CD4-positive, alpha-beta memory T cell (primary cell): ENCODE measurements around the gene DUS1L. TPM values are rescaled to one million over a fixed set of nuclear protein-coding genes. Genes with fewer than 3 reads are reported as not detected.
A peak's percentile ranks its signal among the peaks of the same experiment; 100 is the strongest.

Source experiments
- CTCF ChIA-PET: fragments of 350-600 bp; sonication (Branson Sonifier 250); formaldehyde crosslinking; loops from one replicate; lab custom pipeline; 2021; ENCODE audit warnings: inconsistent platforms; ENCODE audit not compliant: partially characterized antibody; lab: Charles Lee
- POLR2A ChIA-PET: fragments of 350-600 bp; sonication (Branson Sonifier 250); formaldehyde crosslinking; loops from one replicate; lab custom pipeline; 2021; ENCODE audit not compliant: partially characterized antibody; lab: Charles Lee
- DNase-seq, 5 donors: peaks; one replicate each; pipeline versions ENCODE4 v3.0.0 to v3.0.0-alpha.2; 2020 to 2022; ENCODE audit warnings: mixed read lengths in 1 of 5
- H3K27ac ChIP-seq: one replicate; pipeline ENCODE4 v1.7.0; 2013; ENCODE audit warnings: low read depth, low read length
- H3K27me3 ChIP-seq: 2 replicates; pipeline ENCODE4 v1.7.0; 2013; ENCODE audit warnings: mild to moderate bottlenecking, low read length, moderate library complexity; ENCODE audit not compliant: insufficient read depth
- H3K36me3 ChIP-seq: 2 replicates; pipeline ENCODE4 v1.7.0; 2013; ENCODE audit warnings: mild to moderate bottlenecking, low read length, moderate library complexity; ENCODE audit not compliant: insufficient read depth
- H3K4me1 ChIP-seq: 2 replicates; pipeline ENCODE4 v1.7.0; 2013; ENCODE audit warnings: mild to moderate bottlenecking, low read length, moderate library complexity; ENCODE audit not compliant: insufficient read depth
- H3K4me3 ChIP-seq, 2 donors: one replicate each; pipeline ENCODE4 v1.7.0; 2013; ENCODE audit warnings: low read length in 2 of 2, mild to moderate bottlenecking in 1 of 2
- H3K9me3 ChIP-seq, 2 donors: one replicate each; pipeline ENCODE4 v1.7.0; 2013; ENCODE audit warnings: low read length in 2 of 2, control low read depth in 1 of 2; ENCODE audit not compliant: control insufficient read depth in 1 of 2
- H3K27ac Mint-ChIP-seq, 7 donors: one replicate each; pipeline ENCODE4 v1.8.0; 2020 to 2021; ENCODE audit warnings: mixed read lengths in 7 of 7, mild to moderate bottlenecking in 6 of 7, inconsistent platforms in 3 of 7, moderate library complexity in 3 of 7
- H3K27me3 Mint-ChIP-seq, 2 donors: one replicate each; pipeline ENCODE4 v1.8.0; 2020 to 2021; ENCODE audit warnings: mixed read lengths in 2 of 2
- H3K36me3 Mint-ChIP-seq, 2 donors: one replicate each; pipeline ENCODE4 v1.8.0; 2020 to 2021; ENCODE audit warnings: mixed read lengths in 2 of 2, inconsistent platforms in 1 of 2, mild to moderate bottlenecking in 1 of 2
- H3K4me1 Mint-ChIP-seq, 4 donors: one replicate each; pipeline ENCODE4 v1.8.0; 2020 to 2021; ENCODE audit warnings: mixed read lengths in 4 of 4, mild to moderate bottlenecking in 1 of 4
- H3K4me3 Mint-ChIP-seq, 8 donors: one replicate each; pipeline ENCODE4 v1.8.0; 2020 to 2021; ENCODE audit warnings: mixed read lengths in 8 of 8, mild to moderate bottlenecking in 7 of 8, moderate library complexity in 6 of 8, inconsistent platforms in 3 of 8
- H3K9me3 Mint-ChIP-seq, 8 donors: one replicate each; pipeline ENCODE4 v1.8.0; 2020 to 2021; ENCODE audit warnings: mixed read lengths in 8 of 8, mild to moderate bottlenecking in 5 of 8, inconsistent platforms in 3 of 8, moderate library complexity in 1 of 8
- intact Hi-C: fragments of 100-400 bp; cut with micrococcal nuclease; formaldehyde crosslinking; loops from one replicate; pipeline ENCODE4 v1.15.1; 2023
- polyA plus RNA-seq, 2 donors: library from polyadenylated mRNA; unstranded; fragments of 300-500 nt; fragmentation: Illumina TruSeq; gene quantifications; one replicate each; pipeline ENCODE4 v1.2.3, GENCODE V29; 2021
- total RNA-seq, 2 experiments: library from RNA; stranded (reverse); gene quantifications; one replicate each; pipeline ENCODE4 v1.2.3, GENCODE V29; 2021

The DUS1L gene
- total and polyA plus RNA-seq, 4 experiments from 2014 or later, result 48.1 to 141 (median 139) TPM

DNA sequence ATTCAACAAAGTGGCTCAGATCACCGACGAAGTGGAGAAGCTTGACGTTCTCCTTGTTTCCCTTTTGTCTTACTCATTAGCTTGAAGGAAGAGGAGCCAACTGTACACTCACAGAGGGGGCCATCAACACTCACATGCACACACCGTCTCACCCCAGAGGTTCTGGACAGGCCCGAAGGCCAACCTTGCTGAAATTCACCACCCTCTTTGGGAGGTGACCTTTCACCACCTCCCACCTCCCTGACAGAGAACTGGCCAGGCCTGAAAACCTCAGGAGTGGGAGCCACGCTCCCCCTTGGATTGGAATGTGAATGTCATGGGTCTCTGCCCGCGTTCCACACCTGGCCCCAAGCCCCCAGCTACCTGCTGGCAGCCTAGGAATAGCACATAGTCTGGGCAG lies 30.1 kb downstream of the DUS1L start:
- Mint-ChIP-seq H3K36me3 (peaks cover 0 to 6% of the 10 kb centered on the region in 2 donors), H3K27me3 (no peaks in the 10 kb centered on the region), H3K9me3 (no peaks in the 10 kb centered on the region), H3K27ac (peak overlapping the region in 6 of 7 donors; percentile 29 to 90 (median 62)), H3K4me1 (peaks cover 13 to 36% (median 19%) of the 10 kb centered on the region in 4 donors), H3K4me3 (peak overlapping the region; percentile 48 to 80 (median 68))
- Histone ChIP-seq H3K4me1 (peaks cover 23% of the 10 kb centered on the region), H3K9me3 (no peaks in the 10 kb centered on the region), H3K36me3 (no peaks in the 10 kb centered on the region), H3K4me3 (no peak overlapping the region), H3K27ac (no peak overlapping the region), H3K27me3 (no peaks in the 10 kb centered on the region)
- intact Hi-C loops, result loop anchor here (5.0 to 10.0 kb wide), 3 partner anchors 73 to 379 kb away; partner anchors contain the start of genes HEXD, NOTUM and OGFOD3
- ChIA-PET POLR2A (interaction anchor here (1.7 to 1.8 kb wide), 2 partner anchors 15 to 25 kb away, joined by 5 to 6 read pairs; no protein-coding TSS in a partner anchor), CTCF (interaction anchor here (0.8 to 1.4 kb wide), 3 partner anchors 8 to 71 kb away, joined by 3 to 4 read pairs (median 3); partner anchors contain the start of genes CENPX and LRRC45)
- DNase-seq, result no peak

DNA sequence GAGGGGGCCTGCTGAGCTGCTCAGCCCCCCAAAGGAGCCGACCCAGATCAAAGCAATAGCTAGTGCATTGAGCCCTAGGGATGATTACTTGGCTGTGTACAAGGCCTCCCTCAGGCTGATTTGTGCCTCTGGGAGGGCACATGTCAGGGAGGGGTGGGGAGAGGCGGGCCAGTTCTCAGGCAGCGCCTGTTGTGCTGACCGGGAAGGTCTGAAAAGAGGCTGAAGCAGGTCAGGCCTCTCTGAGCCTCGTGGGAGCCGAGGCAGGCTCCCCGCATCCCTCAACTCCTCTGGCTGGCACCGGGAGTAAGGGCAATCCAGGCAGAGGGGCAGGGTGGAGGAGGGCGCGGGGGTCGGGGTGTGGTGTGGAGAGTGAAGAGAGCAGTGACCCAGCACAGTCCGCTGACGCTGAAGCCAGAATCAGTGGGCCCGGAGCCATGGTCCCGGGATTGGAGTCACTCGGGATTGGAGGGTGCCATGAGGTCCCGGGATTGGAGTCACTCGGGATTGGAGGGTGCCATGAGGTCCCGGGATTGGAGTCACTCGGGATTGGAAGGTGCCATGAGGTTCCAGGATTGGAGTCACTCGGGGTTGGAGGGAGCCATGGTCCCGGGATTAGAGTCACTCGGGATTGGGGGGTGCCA lies 31.1 kb downstream of the DUS1L start:
- H3K27me3 Mint-ChIP-seq, result no peaks in the 10 kb centered on the region
- H3K27ac Mint-ChIP-seq, result peak overlapping the region in 1 of 7 donors; percentile 73
- CTCF ChIA-PET, result interaction anchor here (1.1 to 1.4 kb wide), 3 partner anchors 9 to 14 kb away, joined by 3 to 6 read pairs (median 4); partner anchors contain the start of genes CENPX and LRRC45
- Histone ChIP-seq H3K36me3 (no peaks in the 10 kb centered on the region), H3K27me3 (no peaks in the 10 kb centered on the region), H3K4me1 (peaks cover 30% of the 10 kb centered on the region), H3K4me3 (no peak overlapping the region), H3K27ac (no peak overlapping the region), H3K9me3 (no peaks in the 10 kb centered on the region)
- peak overlapping the region in 3 of 8 donors; percentile 67 to 80 (median 68) for H3K4me3 Mint-ChIP-seq
- peaks cover 0 to 6% of the 10 kb centered on the region in 2 donors for H3K36me3 Mint-ChIP-seq
- H3K9me3 Mint-ChIP-seq, result no peaks in the 10 kb centered on the region
- DNase-seq, result no peak
- H3K4me1 Mint-ChIP-seq, result peaks cover 15 to 38% (median 23%) of the 10 kb centered on the region in 4 donors
- POLR2A ChIA-PET, result interaction anchor here (0.7 kb wide), 1 partner anchor 12 kb away, joined by 3 read pairs; the partner anchor contains the start of genes CENPX and LRRC45
- intact Hi-C loops, result loop anchor here (5.0 to 10.0 kb wide), 3 partner anchors 72 to 380 kb away; partner anchors contain the start of genes HEXD, NOTUM and OGFOD3

DNA sequence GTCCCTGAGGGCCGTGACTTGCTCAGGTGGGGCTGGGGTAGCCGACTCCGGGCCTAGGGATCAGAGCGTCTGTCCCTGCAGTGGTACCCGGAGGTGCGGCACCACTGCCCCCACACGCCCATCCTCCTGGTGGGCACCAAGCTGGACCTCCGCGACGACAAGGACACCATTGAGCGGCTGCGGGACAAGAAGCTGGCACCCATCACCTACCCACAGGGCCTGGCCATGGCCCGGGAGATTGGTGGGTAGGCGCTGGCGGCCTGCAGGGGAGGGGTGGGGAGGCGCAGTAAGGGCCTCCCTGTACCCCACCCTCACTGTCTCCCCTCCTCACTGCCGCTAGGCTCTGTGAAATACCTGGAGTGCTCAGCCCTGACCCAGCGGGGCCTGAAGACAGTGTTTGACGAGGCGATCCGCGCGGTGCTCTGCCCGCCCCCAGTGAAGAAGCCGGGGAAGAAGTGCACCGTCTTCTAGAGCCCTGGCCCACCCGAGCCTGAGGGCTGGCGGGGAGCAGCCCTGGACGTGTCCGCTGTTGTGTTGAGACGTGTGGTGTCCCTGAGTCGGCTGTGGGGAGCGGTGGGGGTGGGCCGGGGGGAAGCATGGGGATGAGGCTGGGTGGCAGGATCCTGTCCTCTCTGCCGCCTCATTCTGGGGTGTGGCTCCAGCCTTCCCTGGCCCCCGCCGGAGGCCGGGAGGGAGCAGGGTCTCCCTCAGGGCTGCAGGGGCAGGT lies 32.1 kb downstream of the DUS1L start:
- H3K4me3 Mint-ChIP-seq, result peak overlapping the region in 2 of 8 donors; percentile 22 to 60

DNA sequence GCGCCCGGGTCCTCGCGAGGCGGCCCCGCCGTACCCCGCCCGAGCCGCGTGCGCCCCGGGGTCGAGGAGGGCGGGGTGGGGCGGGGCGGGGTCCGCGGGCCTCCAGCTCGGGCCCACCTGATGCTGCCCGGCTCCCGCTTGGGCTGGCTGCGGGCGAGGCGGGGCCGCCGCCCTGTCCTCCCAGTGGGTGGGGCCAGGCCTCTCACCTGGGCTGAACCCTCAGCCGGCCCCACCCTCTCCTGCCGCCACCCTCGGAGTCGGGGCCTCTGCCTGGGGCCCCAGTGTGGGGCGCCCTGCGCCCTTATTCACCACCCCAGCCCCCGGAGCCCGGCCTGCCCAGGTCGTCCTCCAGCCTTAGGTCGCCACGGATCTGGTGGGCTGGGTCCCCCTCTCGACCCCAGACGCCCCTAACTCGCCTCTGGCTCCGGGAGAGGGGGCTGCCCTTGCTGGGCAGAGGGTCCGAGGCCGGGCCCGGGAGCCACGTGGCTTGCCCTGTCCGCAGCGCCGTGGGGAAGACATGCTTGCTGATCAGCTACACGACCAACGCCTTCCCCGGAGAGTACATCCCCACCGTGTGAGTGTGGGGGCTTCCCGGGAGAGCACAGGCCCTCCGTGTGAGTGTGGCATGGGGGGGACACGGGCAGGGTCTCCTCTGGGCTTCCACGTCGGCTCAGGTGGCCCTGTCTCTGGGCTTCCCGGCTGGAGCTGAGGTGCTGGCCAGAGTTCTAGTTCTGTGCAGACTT lies 33.5 kb downstream of the DUS1L start:
- intact Hi-C loops, result loop anchor here (2.0 to 10.0 kb wide), 3 partner anchors 203 to 519 kb away; partner anchors contain the start of genes HEXD and OGFOD3

More for the DNA sequence above, 32.1 kb downstream of the DUS1L start:
- H3K27me3 Mint-ChIP-seq, result no peaks in the 10 kb centered on the region
- no peaks in the 10 kb centered on the region for H3K9me3 ChIP-seq
- ChIA-PET CTCF (interaction anchor here (1.1 kb wide), 1 partner anchor 73 kb away, joined by 4 read pairs; no protein-coding TSS in a partner anchor), POLR2A (interaction anchor here (0.9 kb wide), 1 partner anchor 11 kb away, joined by 3 read pairs; the partner anchor contains the start of genes CENPX and LRRC45)
- H3K36me3 Mint-ChIP-seq, result peaks cover 0 to 6% of the 10 kb centered on the region in 2 donors
- H3K4me1 Mint-ChIP-seq, result peaks cover 12 to 31% (median 18%) of the 10 kb centered on the region in 4 donors
- no peaks in the 10 kb centered on the region for H3K27me3 ChIP-seq
- DNase-seq, result no peak
- peaks cover 30% of the 10 kb centered on the region for H3K4me1 ChIP-seq
- no peaks in the 10 kb centered on the region for H3K9me3 Mint-ChIP-seq
- no peak overlapping the region for H3K27ac ChIP-seq
- no peak overlapping the region for H3K27ac Mint-ChIP-seq
- no peaks in the 10 kb centered on the region for H3K36me3 ChIP-seq
- intact Hi-C loops, result loop anchor here (10.0 kb wide), 2 partner anchors 201 to 381 kb away; partner anchors contain the start of genes HEXD and OGFOD3
- H3K4me3 ChIP-seq, result no peak overlapping the region

DNA sequence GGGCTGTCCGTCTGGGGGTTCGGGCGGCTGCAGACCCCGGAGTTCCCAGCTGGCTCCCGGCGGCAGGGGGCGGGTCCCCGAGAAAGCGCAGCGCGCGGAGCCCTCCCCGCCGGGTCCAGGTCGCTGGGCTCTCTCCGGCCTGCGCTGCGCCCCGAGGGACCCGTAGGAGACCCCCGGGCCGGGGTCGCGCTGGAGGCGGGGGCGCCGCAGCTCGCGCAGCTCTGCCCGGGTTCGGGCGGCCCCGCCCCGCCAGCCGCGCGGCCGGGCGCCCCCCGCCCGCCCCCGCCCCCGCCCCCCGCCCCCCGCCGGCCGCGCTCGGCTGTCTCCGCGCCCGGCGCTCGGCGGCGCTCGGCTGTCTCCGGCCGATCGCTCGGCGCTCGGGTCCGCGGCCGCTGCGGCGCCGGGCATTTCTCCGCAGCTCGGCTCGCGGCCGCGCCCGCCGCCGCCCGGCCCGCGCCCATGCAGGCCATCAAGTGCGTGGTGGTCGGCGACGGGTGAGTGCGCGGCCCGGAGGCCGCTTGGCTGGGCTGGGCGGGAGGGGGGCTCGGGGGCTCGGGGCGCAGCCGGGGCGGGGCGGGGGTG lies 34.2 kb downstream of the DUS1L start, which contains the start of gene RAC3:
TSS of gene RAC3 (plus strand) at position 376 of the 582 bp plus-strand sequence. CDS start at position 460, 84 bp downstream.
- Mint-ChIP-seq H3K27me3 (no peaks in the 10 kb centered on the region), H3K4me1 (peaks cover 5 to 19% (median 11%) of the 10 kb centered on the region in 4 donors), H3K27ac (peak within 1 kb of the TSS in 6 of 7 donors; percentile 48 to 91 (median 76)), H3K36me3 (peaks cover 0 to 5% of the 10 kb centered on the region in 2 donors), H3K9me3 (no peaks in the 10 kb centered on the region), H3K4me3 (peak within 1 kb of the TSS; percentile 79 to 89 (median 86))
- POLR2A ChIA-PET, result interaction anchor here (1.3 to 3.2 kb wide), 10 partner anchors 10 to 182 kb away, joined by 3 to 28 read pairs (median 10); partner anchors contain the start of genes CENPX, DUS1L, FASN and GPS1
- Histone ChIP-seq H3K27ac (no peak within 1 kb of the TSS), H3K27me3 (no peaks in the 10 kb centered on the region), H3K36me3 (no peaks in the 10 kb centered on the region), H3K4me1 (peaks cover 20% of the 10 kb centered on the region), H3K4me3 (peak within 1 kb of the TSS in 1 of 2 donors; percentile 46), H3K9me3 (no peaks in the 10 kb centered on the region)
- CTCF ChIA-PET, result interaction anchor here (2.2 to 4.1 kb wide), 2 partner anchors 123 to 266 kb away, joined by 12 to 70 read pairs; no protein-coding TSS in a partner anchor
- intact Hi-C loops, result loop anchor here (2.0 to 10.0 kb wide), 3 partner anchors 203 to 519 kb away; partner anchors contain the start of genes HEXD and OGFOD3
- DNase-seq, result no peak

More for the DNA sequence above, 33.5 kb downstream of the DUS1L start:
- H3K27ac Mint-ChIP-seq, result peak overlapping the region in 1 of 7 donors; percentile 66
- Histone ChIP-seq H3K9me3 (no peaks in the 10 kb centered on the region), H3K27me3 (no peaks in the 10 kb centered on the region), H3K36me3 (no peaks in the 10 kb centered on the region), H3K4me3 (no peak overlapping the region), H3K27ac (no peak overlapping the region), H3K4me1 (peaks cover 25% of the 10 kb centered on the region)
- peak overlapping the region in 6 of 8 donors; percentile 6 to 73 (median 29) for H3K4me3 Mint-ChIP-seq
- ChIA-PET POLR2A (interaction anchor here (1.9 to 3.2 kb wide), 5 partner anchors 10 to 169 kb away, joined by 4 to 28 read pairs (median 11); partner anchors contain the start of genes CENPX and DUS1L), CTCF (interaction anchor here (1.0 to 4.1 kb wide), 3 partner anchors 72 to 133 kb away, joined by 3 to 70 read pairs (median 4); no protein-coding TSS in a partner anchor)
- H3K36me3 Mint-ChIP-seq, result peaks cover 0 to 5% of the 10 kb centered on the region in 2 donors
- no peaks in the 10 kb centered on the region for H3K9me3 Mint-ChIP-seq
- H3K4me1 Mint-ChIP-seq, result peaks cover 5 to 25% (median 11%) of the 10 kb centered on the region in 4 donors
- H3K27me3 Mint-ChIP-seq, result no peaks in the 10 kb centered on the region
- DNase-seq, result peak in 2 of 5 donors; percentile 24 to 28
